GM19452 (cell line): ENCODE results near the gene KRTAP10-8.
"Not testable (repeated sequence)": the region's sequence is repeated elsewhere in the genome, so short reads cannot be mapped to it uniquely, and the experiment has no call there.

ENCODE experiments used
- ATAC-seq: cut with Tn5 transposase; IDR thresholded peaks from one replicate; pipeline ENCODE4 v1.9.1; 2021; ENCODE audit not compliant: unreplicated experiment

The KRTAP10-8 gene

GRCh38 chr21:44579056-44579832 is 32.6 kb upstream of the KRTAP10-8 start:
- no peak for ATAC-seq

GRCh38 chr21:44579833-44580144 is 32.1 kb upstream of the KRTAP10-8 start:
- no peak for ATAC-seq

GRCh38 chr21:44580231-44580821 is 31.6 kb upstream of the KRTAP10-8 start, which contains the start of gene KRTAP10-5:
Gene KRTAP10-5, minus strand, starts transcription at chr21:44580604. Its CDS starts 26 bp downstream, at chr21:44580578.
- ATAC-seq, result not testable (repeated sequence)

- ATAC-seq, result no peak
Observed at GRCh38 chr21:44581158-44581557, 30.7 kb upstream of the KRTAP10-8 start.

- ATAC-seq, result no peak
Observed at GRCh38 chr21:44582055-44582454, 29.8 kb upstream of the KRTAP10-8 start.

- ATAC-seq, result no peak
Observed at GRCh38 chr21:44583089-44583799, 28.6 kb upstream of the KRTAP10-8 start.

GRCh38 chr21:44583800-44584147 is 28.1 kb upstream of the KRTAP10-8 start:
- no peak for ATAC-seq

GRCh38 chr21:44585892-44586291 is 26.0 kb upstream of the KRTAP10-8 start:
- no peak for ATAC-seq

- no peak for ATAC-seq
Observed at GRCh38 chr21:44589094-44589493, 22.8 kb upstream of the KRTAP10-8 start.

- no peak for ATAC-seq
Observed at GRCh38 chr21:44589586-44590305, 22.1 kb upstream of the KRTAP10-8 start.

- no peak for ATAC-seq
Observed at GRCh38 chr21:44590311-44590721, 21.6 kb upstream of the KRTAP10-8 start.

GRCh38 chr21:44590897-44591800 is 20.7 kb upstream of the KRTAP10-8 start:
- ATAC-seq, result not testable (repeated sequence)

GRCh38 chr21:44591801-44592130 is 20.1 kb upstream of the KRTAP10-8 start:
- ATAC-seq, result not testable (repeated sequence)

GRCh38 chr21:44592446-44593311 is 19.2 kb upstream of the KRTAP10-8 start, which contains the start of gene KRTAP10-6:
Gene KRTAP10-6, minus strand, starts transcription at chr21:44592505. Its CDS starts 21 bp downstream, at chr21:44592484.
- ATAC-seq, result no peak

GRCh38 chr21:44593598-44594405 is 18.1 kb upstream of the KRTAP10-8 start:
- no peak for ATAC-seq

GRCh38 chr21:44594406-44594916 is 17.4 kb upstream of the KRTAP10-8 start:
- no peak for ATAC-seq

- no peak for ATAC-seq
Observed at GRCh38 chr21:44595524-44595923, 16.4 kb upstream of the KRTAP10-8 start.

- no peak for ATAC-seq
Observed at GRCh38 chr21:44596068-44596725, 15.7 kb upstream of the KRTAP10-8 start.
